Subcutaneous adipose tissue (tissue), 4 donors: ENCODE data around the gene FZR1. TPM values are rescaled to one million over a fixed set of nuclear protein-coding genes. Genes with fewer than 3 reads are reported as not detected.

Source experiments
- total RNA-seq, 4 donors: library from RNA; depleted of rRNA; stranded (reverse); fragments of >200 nt; gene quantifications; one replicate each; pipeline ENCODE4 v1.1.0, GENCODE V29; 2016
- TF ChIP-seq, protein P1 (sequence below): fragments of 450-650 bp; IDR thresholded peaks from one replicate; pipeline ENCODE4 v1.5.1; 2016; ENCODE audit warnings: low read depth, mild to moderate bottlenecking, control low read depth, antibody characterized with exemption, moderate library complexity

FZR1 gene
- total RNA-seq: 10 to 100 TPM in 3 of 4 donors, 1 to 10 TPM in 1; 8.2 to 28.3 (median 13.0) TPM

DNA sequence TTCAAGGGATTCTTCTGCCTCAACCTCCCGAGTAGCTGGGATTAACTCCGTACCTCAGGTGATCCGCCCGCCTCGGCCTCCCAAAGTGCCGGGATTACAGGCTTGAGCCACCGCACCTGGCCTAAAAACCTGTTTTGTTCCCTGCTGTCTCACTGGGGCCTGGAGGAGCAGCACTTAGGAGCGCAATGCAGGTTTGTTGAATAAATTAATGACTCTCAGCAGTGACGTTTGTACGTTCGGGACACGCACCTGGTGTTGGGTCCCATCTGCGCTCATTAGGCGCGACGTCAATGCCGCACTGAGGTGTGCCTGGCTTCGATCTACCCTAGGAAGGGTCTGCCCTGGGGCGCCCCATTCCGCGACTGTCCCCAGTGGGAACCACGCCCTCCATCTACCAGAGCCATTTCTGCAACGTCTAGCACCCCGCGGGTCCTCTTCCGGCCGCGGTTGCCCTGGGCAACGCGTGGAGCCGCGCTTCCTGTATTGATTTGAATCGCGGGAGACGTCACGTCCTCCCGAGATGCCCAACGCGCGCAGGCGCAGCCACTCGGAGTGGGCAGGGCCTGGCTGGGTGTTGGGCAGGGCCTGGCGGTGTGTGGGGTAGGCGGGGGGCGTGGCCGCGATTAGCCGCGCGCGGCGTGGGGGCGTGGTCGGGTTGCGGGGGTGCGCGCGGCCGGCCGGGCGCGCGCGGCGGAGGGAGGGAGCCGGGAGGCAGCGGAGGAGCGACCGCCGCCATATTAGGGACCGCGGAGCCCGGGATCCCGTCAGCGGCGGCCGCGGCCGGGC, at the start of gene FZR1:
FZR1 (plus strand) TSS at position 714 of the 786 bp plus-strand sequence. CDS start 16,679 bp downstream, outside the sequence.
- TF ChIP-seq, protein P1, sequence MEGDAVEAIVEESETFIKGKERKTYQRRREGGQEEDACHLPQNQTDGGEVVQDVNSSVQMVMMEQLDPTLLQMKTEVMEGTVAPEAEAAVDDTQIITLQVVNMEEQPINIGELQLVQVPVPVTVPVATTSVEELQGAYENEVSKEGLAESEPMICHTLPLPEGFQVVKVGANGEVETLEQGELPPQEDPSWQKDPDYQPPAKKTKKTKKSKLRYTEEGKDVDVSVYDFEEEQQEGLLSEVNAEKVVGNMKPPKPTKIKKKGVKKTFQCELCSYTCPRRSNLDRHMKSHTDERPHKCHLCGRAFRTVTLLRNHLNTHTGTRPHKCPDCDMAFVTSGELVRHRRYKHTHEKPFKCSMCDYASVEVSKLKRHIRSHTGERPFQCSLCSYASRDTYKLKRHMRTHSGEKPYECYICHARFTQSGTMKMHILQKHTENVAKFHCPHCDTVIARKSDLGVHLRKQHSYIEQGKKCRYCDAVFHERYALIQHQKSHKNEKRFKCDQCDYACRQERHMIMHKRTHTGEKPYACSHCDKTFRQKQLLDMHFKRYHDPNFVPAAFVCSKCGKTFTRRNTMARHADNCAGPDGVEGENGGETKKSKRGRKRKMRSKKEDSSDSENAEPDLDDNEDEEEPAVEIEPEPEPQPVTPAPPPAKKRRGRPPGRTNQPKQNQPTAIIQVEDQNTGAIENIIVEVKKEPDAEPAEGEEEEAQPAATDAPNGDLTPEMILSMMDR: no peak

DNA sequence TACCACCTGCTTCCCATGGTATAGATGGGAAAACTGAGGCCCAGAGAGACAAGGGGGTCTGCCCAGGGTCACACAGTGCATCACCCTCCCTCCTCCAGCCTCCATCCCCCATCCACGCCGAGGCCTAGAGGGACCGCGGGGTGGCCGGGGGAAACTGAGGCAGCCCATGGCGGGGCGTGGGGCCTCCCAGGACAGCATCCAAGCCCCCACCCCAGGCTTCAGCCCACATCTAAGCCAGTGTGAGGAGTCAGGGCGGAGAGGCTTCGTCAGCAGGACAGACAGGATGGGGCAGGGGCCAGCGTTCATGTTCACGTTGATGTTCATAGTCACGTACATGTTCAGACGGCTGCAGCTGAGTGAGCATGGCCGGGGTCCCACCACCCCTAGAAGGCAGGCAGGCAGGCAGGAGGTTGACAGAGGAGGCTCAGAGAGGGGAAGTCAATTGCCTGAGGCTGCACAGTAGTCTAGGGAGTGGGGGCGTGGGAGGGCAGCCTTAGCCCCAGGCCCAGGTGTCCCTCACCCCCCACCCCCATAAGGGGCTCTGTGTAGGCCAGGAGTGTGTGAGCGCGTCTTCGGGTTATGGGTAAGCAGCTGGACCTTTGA, 49.1 kb upstream of the FZR1 start:
- TF ChIP-seq, protein P1: no peak

DNA sequence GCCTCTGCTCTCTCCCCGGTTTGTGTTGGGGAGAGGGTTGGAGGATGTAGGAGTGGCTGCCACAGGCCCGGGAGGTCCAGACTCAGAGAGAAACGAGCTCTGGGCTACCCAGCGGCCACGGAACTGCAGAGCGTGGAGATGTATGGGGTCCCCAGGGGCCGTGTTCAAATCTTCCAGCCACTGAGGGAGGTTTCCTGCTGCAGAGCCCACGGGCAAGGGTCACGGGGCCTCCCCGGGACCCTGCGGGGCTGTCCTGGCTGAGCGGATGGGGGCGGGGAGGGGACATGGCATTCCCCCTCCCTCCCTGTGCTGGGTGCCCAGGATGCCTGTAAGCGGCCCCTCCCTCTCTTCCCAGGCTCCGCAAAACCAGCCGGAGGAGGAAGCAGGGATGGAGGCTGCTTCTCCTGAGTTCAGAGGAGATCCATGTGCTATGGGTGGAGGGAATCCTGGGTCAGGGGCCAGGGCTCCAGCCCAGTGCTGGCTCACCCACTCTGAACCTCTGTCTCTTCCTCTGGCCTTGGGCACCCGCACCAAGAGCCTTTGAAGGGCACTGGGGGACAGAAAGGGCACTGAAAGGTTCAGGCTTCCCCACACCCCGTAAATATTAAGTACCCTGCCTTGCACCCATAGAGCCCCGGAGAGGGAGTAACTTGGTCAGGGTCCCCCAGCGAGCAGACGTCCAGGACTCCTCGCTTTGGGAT, 48.4 kb upstream of the FZR1 start:
- TF ChIP-seq, protein P1: no peak

DNA sequence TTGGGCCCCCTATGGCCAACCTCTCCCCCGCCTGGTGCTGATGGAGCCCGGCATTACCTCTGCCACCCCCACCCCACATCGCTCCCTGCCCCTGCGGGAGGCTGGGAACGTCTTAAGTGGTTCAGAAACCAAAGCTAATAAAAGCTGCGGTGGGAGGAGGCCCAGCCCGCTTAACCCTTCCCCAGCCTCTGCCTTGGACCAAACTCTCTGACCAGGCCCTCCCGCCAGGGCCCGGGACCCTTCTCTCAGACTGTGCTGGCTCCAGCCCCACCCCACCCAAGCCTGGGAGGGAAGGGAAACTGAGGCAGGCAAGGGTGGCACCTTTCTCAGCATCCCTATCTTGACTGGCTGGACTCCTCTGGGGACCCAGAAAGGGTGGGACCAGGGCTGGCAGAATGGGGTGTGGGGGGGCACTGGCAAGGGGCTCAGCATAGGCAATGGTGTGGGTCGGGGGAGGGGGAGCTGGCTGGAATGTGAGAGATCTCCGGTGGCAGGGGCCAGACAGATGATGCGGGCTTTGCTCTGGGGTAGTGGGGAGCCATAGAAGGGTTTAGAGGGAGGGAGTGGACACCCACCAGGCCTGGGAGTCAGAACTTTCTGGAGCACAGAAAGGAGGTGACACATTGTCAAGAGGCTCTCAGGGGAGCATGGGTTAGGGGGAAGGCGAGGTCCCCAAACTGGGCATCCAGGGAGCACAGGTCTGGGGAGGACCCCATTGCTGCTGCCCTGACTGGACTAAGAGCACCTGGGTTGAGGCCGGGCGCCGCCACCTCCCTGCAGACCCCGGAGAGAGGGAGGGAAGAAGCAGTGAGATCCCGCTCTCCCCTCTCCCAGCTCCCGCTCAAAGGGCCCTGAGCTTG, 47.7 kb upstream of the FZR1 start:
- TF ChIP-seq, protein P1: no peak

DNA sequence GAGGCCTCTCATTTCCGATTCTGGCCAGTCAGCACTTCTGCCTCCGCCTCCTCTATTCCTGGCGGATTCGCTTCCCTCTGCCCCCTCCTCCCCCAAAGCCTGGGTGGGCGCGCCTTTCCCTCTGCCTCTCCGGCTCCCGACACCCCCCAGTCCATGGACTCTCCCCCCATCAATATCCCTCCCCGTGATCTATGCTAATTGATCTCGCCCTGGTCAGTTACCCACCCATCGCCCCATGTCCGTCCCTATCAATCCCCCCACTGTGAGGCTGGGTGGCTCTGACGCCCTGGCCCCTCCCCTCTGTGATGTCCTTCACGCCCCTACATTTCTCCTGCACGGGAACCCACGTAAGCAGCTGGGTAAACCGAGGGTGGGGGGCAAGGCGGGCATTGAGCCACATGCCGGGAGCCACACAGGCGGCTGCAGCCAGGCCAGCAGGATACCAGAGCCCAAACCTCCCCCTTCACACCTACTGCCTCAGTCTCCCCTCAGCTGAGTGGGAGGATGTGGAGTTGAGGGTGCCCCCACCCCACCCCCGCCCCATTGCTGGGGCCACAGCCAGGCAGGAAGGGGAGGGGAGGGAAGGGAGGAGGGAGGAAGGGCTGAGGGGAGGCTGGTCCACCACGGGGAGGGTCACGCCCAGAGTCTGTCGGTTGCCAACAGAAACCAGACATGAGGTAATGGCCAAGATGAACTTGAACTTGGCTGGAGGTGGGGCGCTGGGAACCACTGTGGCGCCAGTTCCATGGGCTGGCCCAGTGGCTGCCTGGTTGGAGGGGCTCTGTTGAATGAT, 46.8 kb upstream of the FZR1 start:
- TF ChIP-seq, protein P1: no peak

DNA sequence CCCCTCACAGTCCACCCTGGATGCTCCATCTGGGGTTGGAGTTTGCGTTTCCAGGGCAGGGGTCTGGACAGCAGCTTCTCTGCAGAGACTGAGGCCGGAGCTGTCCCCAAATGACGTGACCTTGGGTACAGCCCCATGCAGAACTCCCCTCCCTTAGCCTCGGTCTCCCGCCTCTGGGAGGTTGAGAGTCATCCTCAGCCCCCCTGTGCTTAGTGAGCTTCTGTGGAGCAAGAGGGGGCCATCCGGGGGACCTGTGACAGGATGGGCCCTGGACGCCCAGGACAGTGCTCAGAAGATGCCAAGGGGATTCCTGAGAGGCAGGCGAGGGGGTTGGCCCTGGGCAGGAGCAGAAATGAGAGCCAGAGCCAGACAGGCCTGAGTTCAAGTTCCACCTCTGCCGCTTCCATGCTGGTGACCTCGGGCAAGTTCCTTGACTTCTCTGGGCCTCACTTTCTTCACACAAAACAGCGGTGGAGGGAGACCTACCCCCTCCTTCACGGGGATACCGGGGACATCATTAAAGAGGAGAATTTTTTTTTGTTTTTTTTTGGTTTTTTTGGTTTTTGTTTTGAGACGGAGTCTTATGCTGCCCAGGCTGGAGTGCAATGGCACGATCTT, 46.0 kb upstream of the FZR1 start:
- TF ChIP-seq, protein P1: no peak
